ENCODE data around the gene IL11. TPM values are rescaled to one million over a fixed set of nuclear protein-coding genes. Genes with fewer than 3 reads are reported as not detected.

The IL11 gene
- total RNA-seq, 1 donor from 2014 or later: 183 TPM

DNA sequence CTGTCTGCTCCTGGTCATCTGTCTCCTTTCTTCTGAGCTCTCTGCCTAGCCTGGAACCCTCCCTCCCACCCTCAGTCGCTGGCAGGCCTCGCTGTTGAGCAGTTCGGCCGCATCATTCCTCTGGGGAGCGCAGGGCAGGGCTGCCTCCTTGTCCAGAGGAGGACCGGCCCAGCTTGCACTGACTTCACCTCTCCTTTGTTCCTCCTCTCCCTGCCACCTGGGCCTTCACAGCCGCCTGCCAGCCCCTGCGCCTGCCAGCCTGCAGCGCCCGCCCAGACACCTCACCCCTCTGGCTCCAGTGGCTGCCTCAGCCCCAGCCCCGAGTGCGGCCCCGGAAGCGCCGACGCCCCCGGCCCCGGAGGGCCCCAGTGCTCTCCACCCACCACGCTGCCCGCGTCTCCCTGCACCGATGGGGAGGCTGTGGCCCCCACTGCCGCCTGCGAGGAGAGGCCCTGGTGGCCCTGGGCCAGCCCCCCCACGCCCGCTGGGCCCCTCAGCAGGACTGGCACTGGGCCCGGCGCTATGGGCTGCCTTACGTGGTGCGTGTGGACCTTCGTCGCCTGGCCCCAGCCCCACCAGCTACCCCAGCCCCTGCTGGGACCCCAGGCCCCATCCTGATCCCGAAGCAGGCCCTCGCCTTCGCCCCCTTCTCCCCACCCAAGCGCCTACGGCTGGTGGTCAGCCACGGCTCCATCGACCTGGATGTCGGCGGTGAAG lies 23.4 kb downstream of the IL11 start:
- peaks cover 15% of the 10 kb centered on the region for H3K36me3 Mint-ChIP-seq (ENCODE audit: low read depth, unreplicated experiment)
- FAIRE-seq: no peak

DNA sequence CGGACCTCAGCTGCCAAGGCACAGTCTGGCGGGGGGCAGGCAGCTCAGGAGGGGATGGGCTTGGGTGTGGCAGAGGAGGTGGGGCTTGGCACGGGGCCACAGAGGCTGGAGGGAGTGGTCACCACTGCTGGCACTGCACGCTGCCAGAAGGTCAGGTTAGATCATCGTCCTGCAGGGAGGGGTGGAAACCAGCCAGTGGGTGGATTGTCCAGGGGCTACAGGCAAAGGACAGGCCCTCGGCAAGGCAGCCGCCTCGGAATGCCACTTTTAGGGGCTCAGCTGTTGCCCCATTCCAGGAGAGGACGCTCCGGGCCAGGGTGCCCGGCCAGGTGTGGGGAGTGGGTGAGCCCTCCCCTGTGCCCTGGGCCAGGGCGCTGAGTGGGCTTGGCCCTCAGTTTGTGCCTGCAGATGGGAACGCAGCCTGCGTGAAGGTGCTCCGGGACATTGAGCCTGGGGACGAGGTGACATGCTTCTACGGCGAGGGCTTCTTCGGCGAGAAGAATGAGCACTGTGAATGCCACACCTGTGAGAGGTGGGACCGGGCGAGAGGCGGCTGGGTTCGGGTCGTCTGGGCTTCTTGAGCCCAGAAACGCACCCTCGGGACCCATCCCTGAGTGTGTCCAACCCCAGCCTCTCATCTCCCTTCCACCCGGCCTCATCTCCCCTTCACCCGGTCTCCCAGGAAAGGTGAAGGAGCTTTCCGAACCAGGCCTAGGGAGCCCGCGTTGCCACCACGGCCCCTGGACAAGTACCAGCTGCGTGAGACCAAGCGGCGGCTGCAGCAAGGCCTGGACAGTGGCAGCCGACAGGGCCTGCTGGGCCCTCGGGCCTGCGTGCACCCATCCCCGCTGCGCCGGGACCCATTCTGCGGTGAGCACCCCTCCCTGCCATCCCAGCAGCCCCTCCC lies 24.2 kb downstream of the IL11 start:
- no peak overlapping the region for H3K27ac ChIP-seq (ENCODE audit: low read depth, low read length)
- no peak overlapping the region for H2AFZ ChIP-seq (ENCODE audit: low read depth, low read length)
- Mint-ChIP-seq H3K4me3 (ENCODE audit: unreplicated experiment) (no peak overlapping the region), H3K4me1 (ENCODE audit: low read depth, unreplicated experiment) (peaks cover 18% of the 10 kb centered on the region), H3K9me3 (ENCODE audit: unreplicated experiment) (no peaks in the 10 kb centered on the region), H3K36me3 (ENCODE audit: low read depth, unreplicated experiment) (peaks cover 15% of the 10 kb centered on the region), H3K27ac (ENCODE audit: unreplicated experiment) (no peak overlapping the region), H3K27me3 (ENCODE audit: low read depth, unreplicated experiment) (peaks cover 6% of the 10 kb centered on the region)
- no peaks in the 10 kb centered on the region for H3K9me3 ChIP-seq (ENCODE audit: insufficient read depth, low read depth, low read length)
- peaks cover 6% of the 10 kb centered on the region for H4K20me1 ChIP-seq (ENCODE audit: insufficient read depth, low read length)
- no peaks in the 10 kb centered on the region for H3K27me3 ChIP-seq (ENCODE audit: insufficient read depth, low read length)
- peaks cover 3% of the 10 kb centered on the region for H3K79me2 ChIP-seq (ENCODE audit: insufficient read depth, low read length)
- H3K4me1 ChIP-seq (ENCODE audit: insufficient read depth, low read length): peaks cover 8% of the 10 kb centered on the region
- DNase-seq (ENCODE audit: low read depth) (no peak), FAIRE-seq (no peak)
- no peak overlapping the region for H3K9ac ChIP-seq (ENCODE audit: low read length)
- H3K36me3 ChIP-seq (ENCODE audit: insufficient read depth, low read length): no peaks in the 10 kb centered on the region
- H3K4me3 ChIP-seq (ENCODE audit: insufficient read depth, low read depth, low read length): no peak overlapping the region
- no peak overlapping the region for H3K4me2 ChIP-seq (ENCODE audit: low read length)
- TF ChIP-seq, protein P1, sequence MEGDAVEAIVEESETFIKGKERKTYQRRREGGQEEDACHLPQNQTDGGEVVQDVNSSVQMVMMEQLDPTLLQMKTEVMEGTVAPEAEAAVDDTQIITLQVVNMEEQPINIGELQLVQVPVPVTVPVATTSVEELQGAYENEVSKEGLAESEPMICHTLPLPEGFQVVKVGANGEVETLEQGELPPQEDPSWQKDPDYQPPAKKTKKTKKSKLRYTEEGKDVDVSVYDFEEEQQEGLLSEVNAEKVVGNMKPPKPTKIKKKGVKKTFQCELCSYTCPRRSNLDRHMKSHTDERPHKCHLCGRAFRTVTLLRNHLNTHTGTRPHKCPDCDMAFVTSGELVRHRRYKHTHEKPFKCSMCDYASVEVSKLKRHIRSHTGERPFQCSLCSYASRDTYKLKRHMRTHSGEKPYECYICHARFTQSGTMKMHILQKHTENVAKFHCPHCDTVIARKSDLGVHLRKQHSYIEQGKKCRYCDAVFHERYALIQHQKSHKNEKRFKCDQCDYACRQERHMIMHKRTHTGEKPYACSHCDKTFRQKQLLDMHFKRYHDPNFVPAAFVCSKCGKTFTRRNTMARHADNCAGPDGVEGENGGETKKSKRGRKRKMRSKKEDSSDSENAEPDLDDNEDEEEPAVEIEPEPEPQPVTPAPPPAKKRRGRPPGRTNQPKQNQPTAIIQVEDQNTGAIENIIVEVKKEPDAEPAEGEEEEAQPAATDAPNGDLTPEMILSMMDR (IDR thresholded peaks at IDR 0.05; ENCODE audit: insufficient read depth, low read depth, low read length): no peak
- no peak for TF ChIP-seq EZH2 (IDR thresholded peaks at IDR 0.05; ENCODE audit: insufficient read depth, low read length)

More for the DNA sequence above, 23.4 kb downstream of the IL11 start:
- Histone ChIP-seq H3K36me3 (ENCODE audit: insufficient read depth, low read length) (no peaks in the 10 kb centered on the region), H2AFZ (ENCODE audit: low read depth, low read length) (no peak overlapping the region), H3K79me2 (ENCODE audit: insufficient read depth, low read length) (no peaks in the 10 kb centered on the region), H3K27ac (ENCODE audit: low read depth, low read length) (no peak overlapping the region), H3K9ac (ENCODE audit: low read length) (no peak overlapping the region), H3K9me3 (ENCODE audit: insufficient read depth, low read depth, low read length) (no peaks in the 10 kb centered on the region), H4K20me1 (ENCODE audit: insufficient read depth, low read length) (no peaks in the 10 kb centered on the region), H3K4me1 (ENCODE audit: insufficient read depth, low read length) (peaks cover 3% of the 10 kb centered on the region), H3K4me3 (ENCODE audit: insufficient read depth, low read depth, low read length) (no peak overlapping the region), H3K4me2 (ENCODE audit: low read length) (no peak overlapping the region), H3K27me3 (ENCODE audit: insufficient read depth, low read length) (peaks cover 2% of the 10 kb centered on the region)
- Mint-ChIP-seq H3K27me3 (ENCODE audit: low read depth, unreplicated experiment) (peaks cover 14% of the 10 kb centered on the region), H3K4me1 (ENCODE audit: low read depth, unreplicated experiment) (peaks cover 13% of the 10 kb centered on the region), H3K9me3 (ENCODE audit: unreplicated experiment) (peaks cover 3% of the 10 kb centered on the region), H3K27ac (ENCODE audit: unreplicated experiment) (no peak overlapping the region), H3K4me3 (ENCODE audit: unreplicated experiment) (no peak overlapping the region)
- DNase-seq (ENCODE audit: low read depth): no peak
- TF ChIP-seq EZH2 (IDR thresholded peaks at IDR 0.05; ENCODE audit: insufficient read depth, low read length): no peak
- TF ChIP-seq, protein P1 (IDR thresholded peaks at IDR 0.05; ENCODE audit: insufficient read depth, low read depth, low read length): no peak
